Stomach (tissue), 9 donors: ENCODE data around the gene SOX6. TPM values are rescaled to one million over a fixed set of nuclear protein-coding genes. Genes with fewer than 3 reads are reported as not detected.
"Not testable (repeated sequence)": the region's sequence is repeated elsewhere in the genome, so short reads cannot be mapped to it uniquely, and the experiment has no call there.

Experiments used
- DNase-seq, 2 donors: peaks; one replicate each; pipeline versions ENCODE4 v3.0.0 to v3.0.0-alpha.2; 2013 to 2019
- H3K27ac ChIP-seq, 5 donors: fragments of 200-600 bp in 4 of 5; sonication (generic) in 4 of 5; one replicate each; pipeline ENCODE4 v1.5.1; 2013 to 2019; ENCODE audit warnings: mild to moderate bottlenecking in 1 of 5, moderate library complexity in 1 of 5
- H3K27me3 ChIP-seq, 3 donors: fragments of 200-600 bp; sonication (generic); one replicate each; pipeline ENCODE4 v1.5.1; 2017 to 2019; ENCODE audit warnings: mixed run types in 1 of 3
- H3K36me3 ChIP-seq, 4 donors: fragments of 200-600 bp; sonication (generic); 1 replicate in 3 of 4; 2 replicates in 1 of 4; pipeline ENCODE4 v1.5.1; 2016 to 2019
- H3K4me1 ChIP-seq, 4 donors: fragments of 200-600 bp; sonication (generic); one replicate each; pipeline ENCODE4 v1.5.1; 2016 to 2019
- H3K4me3 ChIP-seq, 4 donors: fragments of 200-600 bp; sonication (generic) in 3 of 4; one replicate each; pipeline ENCODE4 v1.5.1; 2016 to 2019; ENCODE audit warnings: mild to moderate bottlenecking in 1 of 4
- H3K9me3 ChIP-seq, 4 donors: fragments of 200-600 bp; sonication (generic); one replicate each; pipeline ENCODE4 v1.5.1; 2016 to 2019
- EP300 ChIP-seq: sonication (generic); formaldehyde crosslinking; IDR thresholded peaks from one replicate; pipeline ENCODE4 v1.6.1; 2017; ENCODE audit warnings: antibody characterized with exemption
- POLR2A ChIP-seq, 4 donors: fragments of 450-650 bp; IDR thresholded peaks; one replicate each; pipeline ENCODE4 v1.6.1; 2016; ENCODE audit warnings: antibody characterized with exemption in 4 of 4, control low read depth in 2 of 4, mild to moderate bottlenecking in 1 of 4, moderate library complexity in 1 of 4
- POLR2AphosphoS5 ChIP-seq, 3 donors: sonication (generic); formaldehyde crosslinking; IDR thresholded peaks; one replicate each; pipeline ENCODE4 v1.6.1; 2016; ENCODE audit warnings: antibody characterized with exemption in 3 of 3
- WGBS, 5 donors: extraction: QIAGEN DNeasy Blood & Tissue Kit in 3 of 5; methylation state at CpG; one replicate each; pipeline versions ENCODE4 v1.1.5 to v1.1.7; 2013 to 2018; 5-methylcytosine and 5-hydroxymethylcytosine counted together
- intact Hi-C: fragments of 100-400 bp; cut with DNase I; formaldehyde crosslinking; loops from one replicate; pipeline ENCODE4 v1.15.1; 2023; ENCODE audit warnings: low total_unique reads
- polyA plus RNA-seq, 3 donors: library from polyadenylated mRNA; stranded (reverse); fragments of 200-250 nt; gene quantifications; one replicate each; pipeline ENCODE4 v1.2.3, GENCODE V29; 2013
- total RNA-seq, 5 donors: library from RNA; depleted of rRNA; stranded (reverse); fragments of >200 nt; gene quantifications; one replicate each; pipeline versions ENCODE4 v1.1.0 to v1.2.3, GENCODE V29; 2014 to 2016
- TF ChIP-seq, protein P1 (sequence below), 7 experiments: fragments of 450-650 bp in 4 of 7; fragments of 200-600 bp in 3 of 7; sonication (generic) in 3 of 7; IDR thresholded peaks; one replicate each; pipeline ENCODE4 v1.5.1; 2016 to 2019; ENCODE audit warnings: antibody characterized with exemption in 7 of 7, control low read depth in 2 of 7, mild to moderate bottlenecking in 1 of 7
- donor health status: healthy with polysubstance abuse.
- donor health status: Bipolar disorder and iron deficiency.
- donor health status: healthy.

The SOX6 gene
- total and polyA plus RNA-seq, 8 donors, result 1.2 to 13.6 (median 4.5) TPM

DNA sequence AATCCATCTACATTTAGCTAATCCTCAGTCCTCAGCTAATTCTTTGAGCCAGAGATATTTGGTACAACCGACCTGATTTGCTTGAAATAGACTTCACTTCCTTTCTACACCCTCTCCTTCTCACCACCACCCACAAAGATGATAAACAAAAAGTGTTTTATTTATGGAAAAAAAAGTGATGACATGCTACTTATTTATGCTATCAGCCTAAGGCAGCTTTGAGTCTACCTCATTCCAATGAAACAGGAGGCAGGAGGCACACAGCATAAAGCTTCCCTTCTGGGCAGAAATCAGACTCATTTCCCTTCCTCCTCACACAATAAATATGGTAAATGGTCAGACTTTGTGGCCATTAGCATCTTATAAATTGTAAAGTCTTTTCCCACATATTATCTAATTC lies 325.7 kb downstream of the SOX6 start:
- Histone ChIP-seq H3K36me3 (no peaks in the 10 kb centered on the region), H3K4me1 (no peaks in the 10 kb centered on the region), H3K9me3 (no peaks in the 10 kb centered on the region), H3K27ac (no peak overlapping the region), H3K27me3 (no peaks in the 10 kb centered on the region), H3K4me3 (no peak overlapping the region)
- 41 to 57% (median 46%) methylated on average over 1 of the region's 1 CpG for WGBS, 5 donors
- intact Hi-C loops, result no loop called here
- TF ChIP-seq POLR2AphosphoS5 (IDR thresholded peaks at IDR 0.05) (no peak), POLR2A (IDR thresholded peaks at IDR 0.05) (no peak), EP300 (no peak)
- TF ChIP-seq, protein P1, sequence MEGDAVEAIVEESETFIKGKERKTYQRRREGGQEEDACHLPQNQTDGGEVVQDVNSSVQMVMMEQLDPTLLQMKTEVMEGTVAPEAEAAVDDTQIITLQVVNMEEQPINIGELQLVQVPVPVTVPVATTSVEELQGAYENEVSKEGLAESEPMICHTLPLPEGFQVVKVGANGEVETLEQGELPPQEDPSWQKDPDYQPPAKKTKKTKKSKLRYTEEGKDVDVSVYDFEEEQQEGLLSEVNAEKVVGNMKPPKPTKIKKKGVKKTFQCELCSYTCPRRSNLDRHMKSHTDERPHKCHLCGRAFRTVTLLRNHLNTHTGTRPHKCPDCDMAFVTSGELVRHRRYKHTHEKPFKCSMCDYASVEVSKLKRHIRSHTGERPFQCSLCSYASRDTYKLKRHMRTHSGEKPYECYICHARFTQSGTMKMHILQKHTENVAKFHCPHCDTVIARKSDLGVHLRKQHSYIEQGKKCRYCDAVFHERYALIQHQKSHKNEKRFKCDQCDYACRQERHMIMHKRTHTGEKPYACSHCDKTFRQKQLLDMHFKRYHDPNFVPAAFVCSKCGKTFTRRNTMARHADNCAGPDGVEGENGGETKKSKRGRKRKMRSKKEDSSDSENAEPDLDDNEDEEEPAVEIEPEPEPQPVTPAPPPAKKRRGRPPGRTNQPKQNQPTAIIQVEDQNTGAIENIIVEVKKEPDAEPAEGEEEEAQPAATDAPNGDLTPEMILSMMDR (IDR thresholded peaks at IDR 0.05), result no peak
- no peak for DNase-seq

DNA sequence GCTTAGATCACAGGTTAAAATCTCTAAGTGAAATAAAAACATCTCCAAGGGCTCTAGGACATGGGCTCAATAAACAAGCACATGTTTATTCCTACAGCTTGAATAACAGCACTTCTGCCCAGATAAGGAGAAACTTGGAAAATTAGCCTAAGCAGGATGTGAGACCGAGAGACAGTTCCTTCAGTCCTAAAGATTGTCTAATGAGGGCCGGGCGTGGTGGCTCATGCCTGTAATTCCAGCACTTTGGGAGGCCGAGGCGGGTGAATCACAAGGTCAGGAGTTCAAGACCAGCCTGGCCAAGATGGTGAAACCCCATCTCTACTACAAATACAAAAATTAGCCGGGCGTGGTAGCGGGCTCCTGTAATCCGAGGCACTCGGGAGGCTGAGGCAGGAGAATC lies 327.2 kb downstream of the SOX6 start:
- H3K27ac ChIP-seq, intact Hi-C loops: not testable (repeated sequence)

DNA sequence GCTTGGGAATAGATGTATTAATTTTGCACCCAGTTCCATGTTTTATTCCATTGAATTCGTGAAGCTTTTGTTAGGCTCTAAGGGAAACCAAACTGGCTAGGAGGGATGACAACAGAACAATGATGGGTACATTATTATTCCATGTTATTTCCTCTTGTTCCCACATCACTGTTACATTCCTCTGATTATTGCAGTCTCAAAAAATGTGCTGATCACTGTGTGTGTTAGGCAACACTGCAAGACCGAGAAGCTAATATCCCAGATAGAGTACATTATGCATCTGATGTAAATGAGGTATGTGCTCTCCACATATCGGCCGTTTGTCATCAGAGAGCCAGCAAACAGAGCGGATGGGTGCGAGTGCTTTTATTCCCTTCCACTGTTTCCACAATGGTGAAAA lies 327.9 kb downstream of the SOX6 start:
- no peaks in the 10 kb centered on the region for H3K36me3 ChIP-seq
- H3K4me1 ChIP-seq, result no peaks in the 10 kb centered on the region
- TF ChIP-seq EP300 (no peak), POLR2AphosphoS5 (IDR thresholded peaks at IDR 0.05) (no peak), POLR2A (IDR thresholded peaks at IDR 0.05) (no peak)
- TF ChIP-seq, protein P1 (IDR thresholded peaks at IDR 0.05), result no peak
- intact Hi-C loops, result no loop called here
- H3K4me3 ChIP-seq, result no peak overlapping the region
- WGBS, 5 donors, result 85 to 91% (median 90%) methylated on average over 6 of the region's 6 CpGs
- no peak for DNase-seq
- no peak overlapping the region for H3K27ac ChIP-seq
- no peaks in the 10 kb centered on the region for H3K27me3 ChIP-seq
- no peaks in the 10 kb centered on the region for H3K9me3 ChIP-seq

More for the DNA sequence above, 327.2 kb downstream of the SOX6 start:
- H3K36me3 ChIP-seq, H3K4me3 ChIP-seq, H3K27me3 ChIP-seq, H3K4me1 ChIP-seq, DNase-seq, H3K9me3 ChIP-seq: not testable (repeated sequence)
- 77 to 91% (median 87%) methylated on average over 10 of the region's 10 CpGs for WGBS, 5 donors

DNA sequence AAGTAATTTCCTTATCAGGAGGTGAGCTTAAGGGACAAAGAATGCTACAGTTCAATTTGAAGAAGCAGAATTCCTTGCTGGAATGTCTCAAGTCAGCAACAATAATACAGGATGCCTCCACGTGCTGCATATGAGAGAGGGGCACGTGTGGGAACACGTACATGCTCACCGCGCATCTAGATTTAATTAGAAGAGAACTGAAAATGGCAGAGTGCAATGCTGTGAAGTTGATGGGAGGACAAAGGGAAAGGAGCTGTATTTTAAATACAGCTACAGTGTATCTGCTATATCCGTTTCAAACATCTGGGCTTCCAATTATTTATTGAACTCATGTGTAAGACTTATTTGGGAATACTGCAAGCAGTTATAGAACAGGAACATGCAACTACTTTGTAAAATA lies 328.7 kb downstream of the SOX6 start:
- no peak overlapping the region for H3K4me3 ChIP-seq
- no peak for DNase-seq
- intact Hi-C loops, result no loop called here

DNA sequence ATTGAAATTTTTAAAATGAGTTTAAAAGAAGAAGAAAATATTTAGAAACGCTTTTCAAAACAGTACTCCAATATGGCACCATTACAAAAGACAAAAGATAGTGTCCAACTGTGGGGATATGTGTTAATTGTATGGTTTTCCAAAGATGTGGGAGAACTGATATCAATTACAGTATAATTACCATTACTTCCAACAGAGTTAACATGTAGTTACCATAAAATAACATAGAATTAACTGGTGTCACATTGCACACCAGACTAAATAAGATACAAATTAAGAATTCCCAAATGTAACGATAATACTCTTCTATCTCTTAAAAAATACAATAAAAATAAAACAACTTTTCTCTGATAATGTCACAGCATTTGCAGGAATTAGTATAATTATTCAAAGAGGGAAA lies 329.5 kb downstream of the SOX6 start:
- TF ChIP-seq, protein P1 (IDR thresholded peaks at IDR 0.05), result no peak
- TF ChIP-seq POLR2AphosphoS5 (IDR thresholded peaks at IDR 0.05) (no peak), EP300 (no peak)
- intact Hi-C loops, result no loop called here
- Histone ChIP-seq H3K4me1 (no peaks in the 10 kb centered on the region), H3K27me3 (no peaks in the 10 kb centered on the region), H3K27ac (no peak overlapping the region), H3K36me3 (no peaks in the 10 kb centered on the region), H3K4me3 (no peak overlapping the region), H3K9me3 (no peaks in the 10 kb centered on the region)
- WGBS, 5 donors, result 94 to 99% (median 97%) methylated on average over 2 of the region's 2 CpGs
- no peak for DNase-seq

More for the DNA sequence above, 328.7 kb downstream of the SOX6 start:
- no peaks in the 10 kb centered on the region for H3K27me3 ChIP-seq
- H3K36me3 ChIP-seq, result no peaks in the 10 kb centered on the region
- WGBS, 5 donors, result 75 to 83% (median 79%) methylated on average over 6 of the region's 6 CpGs
- no peak for TF ChIP-seq POLR2AphosphoS5 (IDR thresholded peaks at IDR 0.05)
- H3K27ac ChIP-seq, result no peak overlapping the region
- H3K9me3 ChIP-seq, result no peaks in the 10 kb centered on the region
- no peaks in the 10 kb centered on the region for H3K4me1 ChIP-seq
